Thymus (tissue), 11 donors: Measurements from ENCODE around the gene MRPL45. TPM values are rescaled to one million over a fixed set of nuclear protein-coding genes. Genes with fewer than 3 reads are reported as not detected.

ENCODE experiments used
- DNase-seq, 9 donors: peaks; one replicate each; pipeline ENCODE4 v3.0.0-alpha.2; 2013; ENCODE audit warnings: low spot score in 9 of 9, low read depth in 6 of 9, missing footprints in 1 of 9
- H3K27ac ChIP-seq, 2 donors: one replicate each; pipeline ENCODE4 v1.5.1; 2013; ENCODE audit warnings: control low read depth in 1 of 2, low read depth in 1 of 2, low read length in 1 of 2, mild to moderate bottlenecking in 1 of 2, moderate library complexity in 1 of 2
- H3K27me3 ChIP-seq, 2 donors: one replicate each; pipeline ENCODE4 v1.5.1; 2013; ENCODE audit warnings: low read length in 1 of 2; ENCODE audit not compliant: control insufficient read depth in 2 of 2, insufficient read depth in 1 of 2
- H3K36me3 ChIP-seq, 2 donors: one replicate each; pipeline ENCODE4 v1.5.1; 2013; ENCODE audit warnings: low read length in 1 of 2, mild to moderate bottlenecking in 1 of 2, moderate library complexity in 1 of 2; ENCODE audit not compliant: control insufficient read depth in 2 of 2, insufficient read depth in 2 of 2
- H3K4me1 ChIP-seq, 2 donors: one replicate each; pipeline ENCODE4 v1.5.1; 2013; ENCODE audit warnings: low read length in 2 of 2; ENCODE audit not compliant: control insufficient read depth in 2 of 2, insufficient read depth in 2 of 2
- H3K4me3 ChIP-seq, 2 donors: one replicate each; pipeline ENCODE4 v1.5.1; 2013; ENCODE audit warnings: low read length in 2 of 2, control low read depth in 1 of 2, mild to moderate bottlenecking in 1 of 2
- H3K9me3 ChIP-seq, 2 donors: one replicate each; pipeline ENCODE4 v1.5.1; 2013; ENCODE audit warnings: low read length in 1 of 2, mild to moderate bottlenecking in 1 of 2; ENCODE audit not compliant: control insufficient read depth in 2 of 2, insufficient read depth in 1 of 2
- WGBS: extraction: QIAGEN DNeasy Blood & Tissue Kit; methylation state at CpG from one replicate; pipeline ENCODE4 v1.1.7; 2013; 5-methylcytosine and 5-hydroxymethylcytosine counted together
- polyA plus RNA-seq: library from polyadenylated mRNA; stranded (reverse); fragments of 200-250 nt; gene quantifications from one replicate; pipeline ENCODE4 v1.2.3, GENCODE V29; 2013
- total RNA-seq: library from RNA; stranded (reverse); fragments of 120-200 nt; gene quantifications from one replicate; pipeline ENCODE4 v1.2.4, GENCODE V29; 2013
- donor health status: healthy.

Gene MRPL45
- total and polyA plus RNA-seq, 2 donors: 28.4 to 37.3 TPM

- WGBS: 98% methylated on average over 5 of the region's 5 CpGs
- H3K4me1 ChIP-seq: peaks cover 0 to 4% of the 10 kb centered on the region in 2 donors
- no peaks in the 10 kb centered on the region for H3K9me3 ChIP-seq
- H3K27me3 ChIP-seq: no peaks in the 10 kb centered on the region
- H3K4me3 ChIP-seq: no peak overlapping the region
- peaks cover 25 to 33% of the 10 kb centered on the region in 2 donors for H3K36me3 ChIP-seq
- H3K27ac ChIP-seq: no peak overlapping the region
- no peak for DNase-seq
Measured at GRCh38 chr17:38361694-38362465, 64.9 kb downstream of the MRPL45 start.

GRCh38 chr17:38363016-38363415 is 66.0 kb downstream of the MRPL45 start:
- H3K4me3 ChIP-seq: no peak overlapping the region
- 98% methylated on average over 5 of the region's 5 CpGs for WGBS
- no peak overlapping the region for H3K27ac ChIP-seq
- H3K36me3 ChIP-seq: peaks cover 31 to 38% of the 10 kb centered on the region in 2 donors
- H3K9me3 ChIP-seq: no peaks in the 10 kb centered on the region
- peaks cover 0 to 4% of the 10 kb centered on the region in 2 donors for H3K4me1 ChIP-seq
- no peaks in the 10 kb centered on the region for H3K27me3 ChIP-seq
- no peak for DNase-seq

GRCh38 chr17:38364741-38365140 is 67.8 kb downstream of the MRPL45 start:
- 98% methylated on average over 8 of the region's 8 CpGs for WGBS
- H3K4me1 ChIP-seq: peaks cover 0 to 4% of the 10 kb centered on the region in 2 donors
- no peak for DNase-seq
- H3K9me3 ChIP-seq: no peaks in the 10 kb centered on the region
- H3K36me3 ChIP-seq: peaks cover 39 to 50% of the 10 kb centered on the region in 2 donors
- H3K27ac ChIP-seq: no peak overlapping the region
- no peaks in the 10 kb centered on the region for H3K27me3 ChIP-seq
- H3K4me3 ChIP-seq: no peak overlapping the region

- H3K4me3 ChIP-seq: no peak overlapping the region
- H3K36me3 ChIP-seq: peaks cover 50 to 59% of the 10 kb centered on the region in 2 donors
- peaks cover 0 to 1% of the 10 kb centered on the region in 2 donors for H3K4me1 ChIP-seq
- 97% methylated on average over 8 of the region's 8 CpGs for WGBS
- peaks cover 0 to 2% of the 10 kb centered on the region in 2 donors for H3K9me3 ChIP-seq
- no peak for DNase-seq
- no peaks in the 10 kb centered on the region for H3K27me3 ChIP-seq
- no peak overlapping the region for H3K27ac ChIP-seq
Measured at GRCh38 chr17:38369124-38369886, 72.3 kb downstream of the MRPL45 start.

Other genes starting within 250 kb of the MRPL45 start
- gene TBC1D3C, start 228.5 kb upstream of the MRPL45 start, total RNA-seq: not detected
- gene TBC1D3C, start 228.5 kb upstream of the MRPL45 start, polyA plus RNA-seq: 8.0 TPM
- gene TBC1D3E, start 169.2 kb upstream of the MRPL45 start, total RNA-seq: not detected
- not detected for gene TBC1D3E, start 169.2 kb upstream of the MRPL45 start, polyA plus RNA-seq
- not detected for gene TBC1D3, start 104.6 kb upstream of the MRPL45 start, total RNA-seq
- not detected for gene TBC1D3, start 104.6 kb upstream of the MRPL45 start, polyA plus RNA-seq
- gene GPR179, start 46.8 kb downstream of the MRPL45 start, total RNA-seq: 0.05 TPM
- gene GPR179, start 46.8 kb downstream of the MRPL45 start, polyA plus RNA-seq: 0.05 TPM
- 10.4 TPM for gene SOCS7, start 54.7 kb downstream of the MRPL45 start, total RNA-seq
- gene SOCS7, start 54.7 kb downstream of the MRPL45 start, polyA plus RNA-seq: 3.5 TPM
- 5.5 TPM for gene ARHGAP23, start 131.3 kb downstream of the MRPL45 start, total RNA-seq
- 6.4 TPM for gene ARHGAP23, start 131.3 kb downstream of the MRPL45 start, polyA plus RNA-seq